HG02588 (cell line): ENCODE measurements around the gene ZNF672.
"Not testable (repeated sequence)": the region's sequence is repeated elsewhere in the genome, so short reads cannot be mapped to it uniquely, and the experiment has no call there.

Experiments
- ATAC-seq: cut with Tn5 transposase; IDR thresholded peaks from one replicate; pipeline ENCODE4 v1.9.1; 2021; ENCODE audit warnings: mild to moderate bottlenecking, moderate library complexity; ENCODE audit not compliant: unreplicated experiment

ZNF672 gene

GRCh38 chr1:248812736-248813425 lies 25.1 kb upstream of the ZNF672 start:
- ATAC-seq: no peak

- no peak for ATAC-seq
Measured at GRCh38 chr1:248813546-248813945, 24.5 kb upstream of the ZNF672 start.

- no peak for ATAC-seq
Measured at GRCh38 chr1:248814351-248814750, 23.7 kb upstream of the ZNF672 start.

- no peak for ATAC-seq
Measured at GRCh38 chr1:248815407-248816034, 22.5 kb upstream of the ZNF672 start.

GRCh38 chr1:248816042-248816851 lies 21.8 kb upstream of the ZNF672 start:
- ATAC-seq: no peak

GRCh38 chr1:248817065-248817464 lies 21.0 kb upstream of the ZNF672 start:
- no peak for ATAC-seq

GRCh38 chr1:248818505-248819374 lies 19.3 kb upstream of the ZNF672 start:
- ATAC-seq: peak; percentile 38

GRCh38 chr1:248820041-248820585 lies 17.9 kb upstream of the ZNF672 start:
- ATAC-seq: no peak

- no peak for ATAC-seq
Measured at GRCh38 chr1:248821101-248821500, 16.9 kb upstream of the ZNF672 start.

- no peak for ATAC-seq
Measured at GRCh38 chr1:248821641-248822040, 16.4 kb upstream of the ZNF672 start.

GRCh38 chr1:248822148-248823032 lies 15.6 kb upstream of the ZNF672 start:
- no peak for ATAC-seq

GRCh38 chr1:248823517-248824001 lies 14.5 kb upstream of the ZNF672 start:
- ATAC-seq: no peak

- no peak for ATAC-seq
Measured at GRCh38 chr1:248824301-248824700, 13.7 kb upstream of the ZNF672 start.

GRCh38 chr1:248824701-248825100 lies 13.3 kb upstream of the ZNF672 start:
- ATAC-seq: no peak

GRCh38 chr1:248825136-248825535 lies 12.9 kb upstream of the ZNF672 start:
- ATAC-seq: no peak

- peak; percentile 1 for ATAC-seq
Measured at GRCh38 chr1:248825573-248825908, 12.5 kb upstream of the ZNF672 start.

- ATAC-seq: peak; percentile 87
Measured at GRCh38 chr1:248825909-248826760, 11.9 kb upstream of the ZNF672 start, which contains the start of gene SH3BP5L. TSS of gene SH3BP5L (minus strand) at chr1:248825915. CDS start at chr1:248824935, 980 bp downstream.

- no peak for ATAC-seq
Measured at GRCh38 chr1:248828845-248829244, 9.2 kb upstream of the ZNF672 start.

GRCh38 chr1:248830718-248831017 lies 7.4 kb upstream of the ZNF672 start:
- not testable (repeated sequence) for ATAC-seq
